ENCODE data around the gene ATG13. TPM values are rescaled to one million over a fixed set of nuclear protein-coding genes. Genes with fewer than 3 reads are reported as not detected.
"Not testable (repeated sequence)": the region's sequence is repeated elsewhere in the genome, so short reads cannot be mapped to it uniquely, and the experiment has no call there.

ATG13 gene
- total and polyA plus RNA-seq, 2 experiments from 2014 or later = 32.9 to 71.1 TPM

DNA sequence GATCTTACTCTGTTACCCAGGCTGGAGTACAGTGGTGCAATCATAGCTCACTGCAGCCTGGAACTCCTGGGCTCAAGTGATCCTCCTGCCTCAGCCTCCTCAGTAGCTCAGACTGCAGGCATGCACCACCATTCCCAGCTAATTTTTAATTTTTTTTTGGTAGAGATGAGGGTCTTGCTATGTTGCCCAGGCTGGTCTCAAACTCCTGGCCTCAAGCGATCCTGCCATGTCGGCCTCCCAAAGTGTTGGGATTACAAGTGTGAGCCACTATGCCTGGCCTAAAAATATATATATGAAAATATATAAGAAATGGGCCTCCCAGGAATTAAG lies 100.4 kb downstream of the ATG13 start:
- not testable (repeated sequence) for H3K4me3 Mint-ChIP-seq; H3K27me3 Mint-ChIP-seq (ENCODE audit: insufficient read depth, low read depth, poor library complexity); H3K36me3 ChIP-seq (ENCODE audit: insufficient read depth); H3K9me3 Mint-ChIP-seq; H3K4me1 ChIP-seq (ENCODE audit: insufficient read depth); H3K4me3 ChIP-seq; H3K4me2 ChIP-seq; H3K27ac Mint-ChIP-seq; H3K36me3 Mint-ChIP-seq (ENCODE audit: low read depth); H3K9me2 ChIP-seq (ENCODE audit: insufficient read depth); DNase-seq (ENCODE audit: low spot score); H4K20me1 ChIP-seq (replicated peaks; ENCODE audit: insufficient read depth); H3K27me3 ChIP-seq (ENCODE audit: insufficient read depth); H3K4me1 Mint-ChIP-seq; H3F3A ChIP-seq (replicated peaks; ENCODE audit: low read depth); ATAC-seq; H3K79me2 ChIP-seq (replicated peaks; ENCODE audit: insufficient read depth); H3K27ac ChIP-seq (ENCODE audit: low read depth)
- H2AFZ ChIP-seq = peak overlapping the region; percentile 52; the same call in 1 of the 2 replicates

DNA sequence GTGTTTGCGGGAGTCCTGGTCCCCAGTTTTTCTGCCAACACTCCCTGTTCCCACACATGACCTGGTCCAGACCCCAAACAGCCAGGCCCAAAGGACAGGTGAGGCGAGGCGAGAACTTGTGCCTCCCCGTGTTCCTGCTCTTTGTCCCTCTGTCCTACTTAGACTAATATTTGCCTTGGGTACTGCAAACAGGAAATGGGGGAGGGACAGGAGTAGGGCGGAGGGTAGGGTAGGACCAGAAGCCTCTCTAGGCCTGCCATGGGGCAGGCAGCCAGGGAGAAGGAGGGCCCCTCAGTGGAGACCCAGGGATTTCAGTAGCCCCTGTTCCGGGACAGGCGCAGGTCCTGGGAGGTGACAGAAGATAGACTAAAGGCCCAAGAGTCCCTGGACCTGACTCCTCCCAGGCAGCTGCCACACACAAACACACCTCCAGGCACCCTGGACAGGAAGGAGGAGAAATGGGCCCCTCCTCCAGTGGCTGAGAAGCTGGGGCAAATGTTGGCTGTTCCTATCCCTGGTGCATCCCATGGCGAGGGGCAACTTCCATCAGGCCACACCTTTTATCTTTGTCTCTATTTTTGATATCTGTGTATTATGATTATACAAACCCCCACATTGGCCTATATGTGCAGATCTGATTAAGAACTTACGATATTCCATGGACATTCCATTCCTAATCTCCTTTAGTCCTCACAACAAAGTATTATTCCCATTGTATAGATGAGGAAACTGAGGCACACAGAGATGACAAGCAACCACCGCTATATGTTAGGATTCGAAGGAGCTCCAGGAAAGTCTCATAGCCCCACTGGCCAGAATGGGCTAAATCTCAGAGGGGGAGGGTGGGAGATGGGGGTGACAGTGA lies 101.0 kb downstream of the ATG13 start:
- Histone ChIP-seq H3K9me2 (ENCODE audit: insufficient read depth) (no peaks in the 10 kb centered on the region), H3K27me3 (ENCODE audit: insufficient read depth) (no peaks in the 10 kb centered on the region), H3K4me1 (ENCODE audit: insufficient read depth) (no peaks in the 10 kb centered on the region), H3K36me3 (ENCODE audit: insufficient read depth) (no peaks in the 10 kb centered on the region), H4K20me1 (replicated peaks; ENCODE audit: insufficient read depth) (no peaks in the 10 kb centered on the region), H3K4me3 (no peak overlapping the region), H3F3A (replicated peaks; ENCODE audit: low read depth) (no peaks in the 10 kb centered on the region), H3K79me2 (replicated peaks; ENCODE audit: insufficient read depth) (no peaks in the 10 kb centered on the region), H2AFZ (peak overlapping the region; percentile 52; the same call in 1 of the 2 replicates), H3K27ac (ENCODE audit: low read depth) (no peak overlapping the region), H3K4me2 (no peak overlapping the region)
- peaks cover 3% of the 10 kb centered on the region; the same call in 2 of the 3 replicates for H3K4me1 Mint-ChIP-seq
- H3K4me3 Mint-ChIP-seq = no peak overlapping the region
- no peaks in the 10 kb centered on the region; the same call in 2 of the 3 replicates for H3K9me3 Mint-ChIP-seq
- DNase-seq (ENCODE audit: low spot score) (peak; percentile 43), ATAC-seq (peak; percentile 56)
- no peaks in the 10 kb centered on the region for H3K36me3 Mint-ChIP-seq (ENCODE audit: low read depth)
- H3K27me3 Mint-ChIP-seq (ENCODE audit: insufficient read depth, low read depth, poor library complexity) = peaks cover 8% of the 10 kb centered on the region
- H3K27ac Mint-ChIP-seq = no peak overlapping the region
- TF ChIP-seq STAT1 (IDR thresholded peaks at IDR 0.05; ENCODE audit: unreplicated experiment) (no peak), POLR2AphosphoS5 (IDR thresholded peaks at IDR 0.05; ENCODE audit: low read depth) (no peak), ZNF114 (CRISPR knock-in tag; IDR thresholded peaks at IDR 0.05) (no peak), ZNF331 (CRISPR knock-in tag; IDR thresholded peaks at IDR 0.05; ENCODE audit: low read depth) (no peak), EZH2 (IDR thresholded peaks at IDR 0.05; ENCODE audit: low read depth, unreplicated experiment) (no peak)
- TF ChIP-seq, protein P1, sequence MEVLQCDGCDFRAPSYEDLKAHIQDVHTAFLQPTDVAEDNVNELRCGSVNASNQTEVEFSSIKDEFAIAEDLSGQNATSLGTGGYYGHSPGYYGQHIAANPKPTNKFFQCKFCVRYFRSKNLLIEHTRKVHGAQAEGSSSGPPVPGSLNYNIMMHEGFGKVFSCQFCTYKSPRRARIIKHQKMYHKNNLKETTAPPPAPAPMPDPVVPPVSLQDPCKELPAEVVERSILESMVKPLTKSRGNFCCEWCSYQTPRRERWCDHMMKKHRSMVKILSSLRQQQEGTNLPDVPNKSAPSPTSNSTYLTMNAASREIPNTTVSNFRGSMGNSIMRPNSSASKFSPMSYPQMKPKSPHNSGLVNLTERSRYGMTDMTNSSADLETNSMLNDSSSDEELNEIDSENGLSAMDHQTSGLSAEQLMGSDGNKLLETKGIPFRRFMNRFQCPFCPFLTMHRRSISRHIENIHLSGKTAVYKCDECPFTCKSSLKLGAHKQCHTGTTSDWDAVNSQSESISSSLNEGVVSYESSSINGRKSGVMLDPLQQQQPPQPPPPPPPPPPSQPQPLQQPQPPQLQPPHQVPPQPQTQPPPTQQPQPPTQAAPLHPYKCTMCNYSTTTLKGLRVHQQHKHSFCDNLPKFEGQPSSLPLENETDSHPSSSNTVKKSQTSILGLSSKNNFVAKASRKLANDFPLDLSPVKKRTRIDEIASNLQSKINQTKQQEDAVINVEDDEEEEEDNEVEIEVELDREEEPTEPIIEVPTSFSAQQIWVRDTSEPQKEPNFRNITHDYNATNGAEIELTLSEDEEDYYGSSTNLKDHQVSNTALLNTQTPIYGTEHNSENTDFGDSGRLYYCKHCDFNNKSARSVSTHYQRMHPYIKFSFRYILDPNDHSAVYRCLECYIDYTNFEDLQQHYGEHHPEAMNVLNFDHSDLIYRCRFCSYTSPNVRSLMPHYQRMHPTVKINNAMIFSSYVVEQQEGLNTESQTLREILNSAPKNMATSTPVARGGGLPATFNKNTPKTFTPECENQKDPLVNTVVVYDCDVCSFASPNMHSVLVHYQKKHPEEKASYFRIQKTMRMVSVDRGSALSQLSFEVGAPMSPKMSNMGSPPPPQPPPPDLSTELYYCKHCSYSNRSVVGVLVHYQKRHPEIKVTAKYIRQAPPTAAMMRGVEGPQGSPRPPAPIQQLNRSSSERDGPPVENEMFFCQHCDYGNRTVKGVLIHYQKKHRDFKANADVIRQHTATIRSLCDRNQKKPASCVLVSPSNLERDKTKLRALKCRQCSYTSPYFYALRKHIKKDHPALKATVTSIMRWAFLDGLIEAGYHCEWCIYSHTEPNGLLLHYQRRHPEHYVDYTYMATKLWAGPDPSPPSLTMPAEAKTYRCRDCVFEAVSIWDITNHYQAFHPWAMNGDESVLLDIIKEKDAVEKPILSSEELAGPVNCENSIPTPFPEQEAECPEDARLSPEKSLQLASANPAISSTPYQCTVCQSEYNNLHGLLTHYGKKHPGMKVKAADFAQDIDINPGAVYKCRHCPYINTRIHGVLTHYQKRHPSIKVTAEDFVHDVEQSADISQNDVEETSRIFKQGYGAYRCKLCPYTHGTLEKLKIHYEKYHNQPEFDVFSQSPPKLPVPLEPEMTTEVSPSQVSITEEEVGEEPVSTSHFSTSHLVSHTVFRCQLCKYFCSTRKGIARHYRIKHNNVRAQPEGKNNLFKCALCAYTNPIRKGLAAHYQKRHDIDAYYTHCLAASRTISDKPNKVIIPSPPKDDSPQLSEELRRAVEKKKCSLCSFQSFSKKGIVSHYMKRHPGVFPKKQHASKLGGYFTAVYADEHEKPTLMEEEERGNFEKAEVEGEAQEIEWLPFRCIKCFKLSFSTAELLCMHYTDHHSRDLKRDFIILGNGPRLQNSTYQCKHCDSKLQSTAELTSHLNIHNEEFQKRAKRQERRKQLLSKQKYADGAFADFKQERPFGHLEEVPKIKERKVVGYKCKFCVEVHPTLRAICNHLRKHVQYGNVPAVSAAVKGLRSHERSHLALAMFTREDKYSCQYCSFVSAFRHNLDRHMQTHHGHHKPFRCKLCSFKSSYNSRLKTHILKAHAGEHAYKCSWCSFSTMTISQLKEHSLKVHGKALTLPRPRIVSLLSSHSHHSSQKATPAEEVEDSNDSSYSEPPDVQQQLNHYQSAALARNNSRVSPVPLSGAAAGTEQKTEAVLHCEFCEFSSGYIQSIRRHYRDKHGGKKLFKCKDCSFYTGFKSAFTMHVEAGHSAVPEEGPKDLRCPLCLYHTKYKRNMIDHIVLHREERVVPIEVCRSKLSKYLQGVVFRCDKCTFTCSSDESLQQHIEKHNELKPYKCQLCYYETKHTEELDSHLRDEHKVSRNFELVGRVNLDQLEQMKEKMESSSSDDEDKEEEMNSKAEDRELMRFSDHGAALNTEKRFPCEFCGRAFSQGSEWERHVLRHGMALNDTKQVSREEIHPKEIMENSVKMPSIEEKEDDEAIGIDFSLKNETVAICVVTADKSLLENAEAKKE (CRISPR knock-in tag; IDR thresholded peaks at IDR 0.05) = no peak
- TF ChIP-seq, protein P2, sequence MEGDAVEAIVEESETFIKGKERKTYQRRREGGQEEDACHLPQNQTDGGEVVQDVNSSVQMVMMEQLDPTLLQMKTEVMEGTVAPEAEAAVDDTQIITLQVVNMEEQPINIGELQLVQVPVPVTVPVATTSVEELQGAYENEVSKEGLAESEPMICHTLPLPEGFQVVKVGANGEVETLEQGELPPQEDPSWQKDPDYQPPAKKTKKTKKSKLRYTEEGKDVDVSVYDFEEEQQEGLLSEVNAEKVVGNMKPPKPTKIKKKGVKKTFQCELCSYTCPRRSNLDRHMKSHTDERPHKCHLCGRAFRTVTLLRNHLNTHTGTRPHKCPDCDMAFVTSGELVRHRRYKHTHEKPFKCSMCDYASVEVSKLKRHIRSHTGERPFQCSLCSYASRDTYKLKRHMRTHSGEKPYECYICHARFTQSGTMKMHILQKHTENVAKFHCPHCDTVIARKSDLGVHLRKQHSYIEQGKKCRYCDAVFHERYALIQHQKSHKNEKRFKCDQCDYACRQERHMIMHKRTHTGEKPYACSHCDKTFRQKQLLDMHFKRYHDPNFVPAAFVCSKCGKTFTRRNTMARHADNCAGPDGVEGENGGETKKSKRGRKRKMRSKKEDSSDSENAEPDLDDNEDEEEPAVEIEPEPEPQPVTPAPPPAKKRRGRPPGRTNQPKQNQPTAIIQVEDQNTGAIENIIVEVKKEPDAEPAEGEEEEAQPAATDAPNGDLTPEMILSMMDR (conservative IDR thresholded peaks at IDR 0.05; ENCODE audit: low read depth in 2 of 2) = no peak
